ENCODE results near the gene LRRC27. TPM values are rescaled to one million over a fixed set of nuclear protein-coding genes. Genes with fewer than 3 reads are reported as not detected.

LRRC27 gene
- total and polyA plus RNA-seq, 7 donors: 2.2 to 8.3 (median 2.5) TPM

DNA sequence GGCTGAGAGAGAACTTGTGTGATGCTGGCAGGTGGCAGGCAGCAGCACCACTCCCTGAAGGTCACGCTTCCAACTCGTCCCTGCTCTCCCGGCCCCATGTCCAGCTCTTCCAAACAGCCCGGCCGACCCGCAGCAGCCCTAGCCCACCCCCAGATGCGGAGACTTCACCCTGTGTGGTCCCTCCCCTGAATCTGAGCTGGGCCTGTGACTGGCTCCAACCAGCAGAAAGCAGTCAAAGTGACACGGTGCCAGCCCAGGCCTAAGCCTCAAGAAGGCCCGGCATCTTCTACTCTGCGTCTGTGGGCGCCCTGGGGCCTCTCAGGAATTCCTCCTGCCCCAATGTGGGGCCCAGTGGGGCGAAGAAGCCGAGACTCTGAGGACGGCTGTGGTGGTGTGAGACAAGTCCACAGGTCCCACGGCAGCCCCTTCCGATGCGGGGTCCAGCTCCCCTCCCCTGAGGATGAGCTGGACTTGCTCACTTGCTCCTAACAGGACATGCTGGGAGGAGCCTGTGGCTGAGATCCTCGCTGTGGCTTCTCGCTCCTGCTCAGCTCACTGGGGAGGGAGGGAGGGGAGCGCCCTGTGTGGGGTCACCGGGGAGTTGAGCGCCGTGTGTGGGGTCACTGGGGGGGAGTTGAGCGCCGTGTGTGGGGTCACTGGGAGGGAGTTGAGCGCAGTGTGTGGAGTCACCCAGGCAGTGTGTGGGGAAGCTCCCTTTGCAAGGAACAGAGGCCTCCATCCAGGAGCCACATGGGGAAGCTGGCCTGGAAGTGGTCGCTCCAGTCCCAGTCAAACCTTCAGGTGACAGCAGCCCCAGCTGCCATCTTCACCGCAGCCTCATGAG, 33.7 kb upstream of the LRRC27 start:
- DNase-seq: no peak
- H3K27ac ChIP-seq: no peak overlapping the region
- intact Hi-C loops (cut with DNase I): no loop called here
- H3K4me3 ChIP-seq: no peak overlapping the region
- TF ChIP-seq, protein P1, sequence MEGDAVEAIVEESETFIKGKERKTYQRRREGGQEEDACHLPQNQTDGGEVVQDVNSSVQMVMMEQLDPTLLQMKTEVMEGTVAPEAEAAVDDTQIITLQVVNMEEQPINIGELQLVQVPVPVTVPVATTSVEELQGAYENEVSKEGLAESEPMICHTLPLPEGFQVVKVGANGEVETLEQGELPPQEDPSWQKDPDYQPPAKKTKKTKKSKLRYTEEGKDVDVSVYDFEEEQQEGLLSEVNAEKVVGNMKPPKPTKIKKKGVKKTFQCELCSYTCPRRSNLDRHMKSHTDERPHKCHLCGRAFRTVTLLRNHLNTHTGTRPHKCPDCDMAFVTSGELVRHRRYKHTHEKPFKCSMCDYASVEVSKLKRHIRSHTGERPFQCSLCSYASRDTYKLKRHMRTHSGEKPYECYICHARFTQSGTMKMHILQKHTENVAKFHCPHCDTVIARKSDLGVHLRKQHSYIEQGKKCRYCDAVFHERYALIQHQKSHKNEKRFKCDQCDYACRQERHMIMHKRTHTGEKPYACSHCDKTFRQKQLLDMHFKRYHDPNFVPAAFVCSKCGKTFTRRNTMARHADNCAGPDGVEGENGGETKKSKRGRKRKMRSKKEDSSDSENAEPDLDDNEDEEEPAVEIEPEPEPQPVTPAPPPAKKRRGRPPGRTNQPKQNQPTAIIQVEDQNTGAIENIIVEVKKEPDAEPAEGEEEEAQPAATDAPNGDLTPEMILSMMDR (IDR thresholded peaks at IDR 0.05): no peak
- peaks cover 0 to 2% (median 0%) of the 10 kb centered on the region in 3 donors for H3K27me3 ChIP-seq (ENCODE audit: insufficient read depth in 3 of 3, low read length in 2 of 3)
- WGBS, 3 donors: 60 to 67% (median 63%) methylated on average over 25 to 28 of the region's 28 CpGs
- no peaks in the 10 kb centered on the region for H3K36me3 ChIP-seq (ENCODE audit: insufficient read depth in 1 of 2, low read depth in 1 of 2)
- no peaks in the 10 kb centered on the region for H3K4me1 ChIP-seq
- ATAC-seq: no peak
- no peaks in the 10 kb centered on the region for H3K9me3 ChIP-seq

DNA sequence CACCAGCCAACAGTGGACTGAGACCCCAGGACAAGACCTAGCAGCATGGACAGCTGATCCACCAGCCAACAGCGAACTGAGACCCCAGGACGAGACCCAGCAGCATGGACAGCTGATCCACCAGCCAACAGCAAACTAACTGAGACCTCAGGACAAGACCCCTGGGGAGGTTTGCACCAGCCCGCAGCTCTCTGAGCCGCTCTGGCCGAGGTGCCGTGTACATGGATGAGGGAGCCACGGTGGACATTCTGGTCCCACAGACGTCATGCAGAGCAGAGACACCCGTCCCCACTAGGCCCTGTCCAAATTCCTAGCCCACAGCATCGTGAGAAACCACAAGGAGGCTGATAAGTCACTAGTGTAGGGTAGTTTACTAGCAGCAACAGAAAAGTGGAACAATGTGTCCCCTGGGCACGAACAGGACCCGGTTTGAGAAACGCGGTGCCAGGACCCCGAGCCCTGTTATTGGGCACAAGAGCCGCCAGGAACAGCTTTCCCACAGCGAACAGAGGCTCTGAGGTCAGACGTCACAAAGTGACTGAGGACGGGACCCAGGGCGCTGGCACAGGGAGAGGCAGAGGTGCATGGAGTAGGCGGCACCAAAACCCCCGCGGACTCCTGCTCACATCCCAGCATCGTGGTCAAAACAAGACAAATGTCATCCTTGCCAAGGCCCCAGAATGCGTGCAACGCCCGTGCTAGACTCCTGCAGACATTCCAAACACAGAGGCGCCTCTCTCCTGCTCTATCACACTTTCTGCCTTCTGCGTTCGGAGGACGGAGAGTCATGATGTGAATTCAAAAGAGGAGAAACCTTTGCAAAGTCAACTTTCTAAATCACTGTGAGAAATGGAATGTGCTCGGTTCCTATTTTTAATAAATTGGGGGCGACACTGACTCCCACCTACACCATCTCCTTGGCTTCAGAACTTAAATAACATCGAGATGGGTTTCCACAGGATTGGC, 32.3 kb upstream of the LRRC27 start:
- TF ChIP-seq, protein P1 (IDR thresholded peaks at IDR 0.05): no peak

DNA sequence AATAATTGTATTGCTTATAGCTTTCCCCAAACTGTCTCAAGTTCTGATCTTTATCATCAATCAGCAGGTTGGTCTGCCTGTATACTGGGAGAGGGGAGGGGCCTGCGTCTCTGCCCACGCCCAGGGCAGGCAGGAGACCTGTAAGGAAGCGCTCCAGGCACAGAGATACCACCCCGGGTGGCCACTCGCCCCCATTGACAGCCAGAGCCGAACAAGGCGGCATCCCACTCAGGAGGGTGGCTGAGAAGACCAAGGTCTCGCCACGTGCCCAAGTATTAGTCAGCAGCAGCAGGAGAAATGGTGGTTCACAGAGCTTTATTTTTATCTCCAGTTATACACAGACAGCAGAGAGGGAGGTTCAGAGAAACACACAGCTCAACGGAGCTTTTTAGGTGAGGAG, 31.4 kb upstream of the LRRC27 start:
- 76 to 89% (median 78%) methylated on average over 10 of the region's 10 CpGs for WGBS, 3 donors
- no peaks in the 10 kb centered on the region for H3K4me1 ChIP-seq
- intact Hi-C loops (cut with DNase I): no loop called here
- DNase-seq: no peak
- H3K27me3 ChIP-seq (ENCODE audit: insufficient read depth in 3 of 3, low read length in 2 of 3): peaks cover 0 to 6% (median 2%) of the 10 kb centered on the region in 3 donors
- no peak for ATAC-seq
- H3K4me3 ChIP-seq: no peak overlapping the region
- H3K36me3 ChIP-seq (ENCODE audit: insufficient read depth in 1 of 2, low read depth in 1 of 2): no peaks in the 10 kb centered on the region
- no peaks in the 10 kb centered on the region for H3K9me3 ChIP-seq
- H3K27ac ChIP-seq: no peak overlapping the region
- TF ChIP-seq, protein P1 (IDR thresholded peaks at IDR 0.05): no peak

More for the DNA sequence above, 32.3 kb upstream of the LRRC27 start:
- ATAC-seq: no peak
- no peak overlapping the region for H3K27ac ChIP-seq
- H3K4me3 ChIP-seq: no peak overlapping the region
- no peaks in the 10 kb centered on the region for H3K9me3 ChIP-seq
- H3K4me1 ChIP-seq: no peaks in the 10 kb centered on the region
- WGBS, 3 donors: 87 to 90% (median 88%) methylated on average over 34 of the region's 34 CpGs
- no peak for DNase-seq
- peaks cover 0 to 2% (median 2%) of the 10 kb centered on the region in 3 donors for H3K27me3 ChIP-seq (ENCODE audit: insufficient read depth in 3 of 3, low read length in 2 of 3)
- intact Hi-C loops (cut with DNase I): no loop called here
- no peaks in the 10 kb centered on the region for H3K36me3 ChIP-seq (ENCODE audit: insufficient read depth in 1 of 2, low read depth in 1 of 2)

DNA sequence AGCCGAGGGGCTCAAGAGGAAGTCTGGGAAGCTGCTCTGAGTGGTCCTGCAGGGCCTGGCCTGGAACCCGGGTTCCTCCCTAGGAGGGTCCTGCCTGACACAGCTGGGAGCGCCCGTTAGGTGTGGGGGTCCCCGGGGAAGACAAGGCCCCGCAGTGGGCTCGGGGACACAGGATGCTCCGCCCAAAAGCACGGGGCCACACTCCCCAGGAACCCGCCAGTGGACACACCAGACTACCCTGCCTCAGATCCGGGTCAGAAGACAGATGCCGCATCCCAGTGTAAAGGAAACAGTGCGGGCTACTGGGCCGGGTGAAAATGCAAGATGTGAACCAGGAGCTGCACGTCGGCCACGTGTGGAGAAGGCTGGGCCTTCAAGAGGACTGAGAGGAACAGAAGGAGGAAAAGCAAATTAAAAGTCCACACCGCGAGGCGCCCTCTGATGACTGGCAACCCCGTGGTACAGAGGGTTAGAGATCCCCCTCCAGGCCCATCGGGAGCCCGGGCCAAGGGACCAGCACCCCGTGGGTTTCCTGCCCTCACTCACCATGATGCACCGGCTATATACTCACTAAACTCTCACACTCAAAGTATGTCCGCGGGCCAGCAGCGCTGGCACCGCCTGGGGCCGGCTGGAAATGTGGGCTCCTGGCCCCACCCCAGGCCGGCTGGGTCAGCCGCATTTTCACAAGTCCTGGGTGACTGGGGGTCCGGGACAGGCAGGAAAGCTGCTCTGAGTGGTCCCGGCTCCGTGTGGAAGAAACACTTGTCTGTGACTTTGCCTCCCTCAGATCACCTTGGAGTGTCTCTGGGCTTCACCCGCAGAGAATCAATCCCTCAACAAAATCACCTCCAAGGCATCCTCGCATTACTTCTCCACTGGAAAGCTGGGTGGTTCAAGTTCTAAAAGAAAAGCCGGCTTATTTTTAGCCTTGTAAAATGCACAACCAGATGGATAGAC, 30.3 kb upstream of the LRRC27 start:
- Histone ChIP-seq H3K36me3 (ENCODE audit: insufficient read depth in 1 of 2, low read depth in 1 of 2) (no peaks in the 10 kb centered on the region), H3K27me3 (ENCODE audit: insufficient read depth in 3 of 3, low read length in 2 of 3) (peaks cover 0 to 15% (median 2%) of the 10 kb centered on the region in 3 donors), H3K27ac (no peak overlapping the region), H3K4me3 (no peak overlapping the region), H3K4me1 (peaks cover under 1% of the 10 kb centered on the region), H3K9me3 (no peaks in the 10 kb centered on the region)
- no peak for ATAC-seq
- no peak for DNase-seq
- 85 to 91% (median 89%) methylated on average over 38 of the region's 38 CpGs for WGBS, 3 donors
- intact Hi-C loops (cut with DNase I): no loop called here
- TF ChIP-seq, protein P1 (IDR thresholded peaks at IDR 0.05): no peak
